ENCODE measurements around the gene CRIP2.

DNA sequence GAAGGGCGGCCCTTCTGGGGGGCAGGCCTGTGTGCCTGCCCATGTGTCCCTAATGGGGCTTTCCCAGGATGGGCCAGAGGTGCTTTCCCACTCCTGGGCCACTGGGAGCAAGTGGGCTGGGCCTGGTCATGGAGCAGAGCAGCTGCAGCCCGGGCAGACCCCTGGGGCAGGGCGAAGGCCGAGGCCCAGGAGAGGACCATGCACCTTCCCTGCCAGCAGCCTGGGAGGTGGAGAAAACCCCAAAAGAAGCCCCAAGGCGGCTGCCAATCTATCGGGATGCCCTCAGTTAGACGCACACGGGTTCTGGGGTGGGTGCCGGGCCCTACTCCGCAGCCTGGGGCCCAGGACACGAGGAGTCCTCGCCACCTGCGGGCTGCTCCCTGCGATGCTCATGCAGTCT is 16.1 kb upstream of the CRIP2 start:
- no peak for TF ChIP-seq CTCF (IDR thresholded peaks at IDR 0.05 in 4 of 5, conservative IDR thresholded peaks at IDR 0.05 in 1 of 5)
- no peak for TF ChIP-seq POLR2A (IDR thresholded peaks at IDR 0.05)

Data from gastrocnemius medialis (tissue), 4 donors.